ENCODE data around the gene RASAL3.

RASAL3 gene

GRCh38 chr19:15445807-15446376 lies 18.5 kb downstream of the RASAL3 start:
- H3K4me1 ChIP-seq (ENCODE audit: insufficient read depth, low read length), result peaks cover 6% of the 10 kb centered on the region; the same call in 1 of the 2 replicates

GRCh38 chr19:15445227-15445605 lies 19.1 kb downstream of the RASAL3 start:
- no peaks in the 10 kb centered on the region for H3K36me3 ChIP-seq (ENCODE audit: insufficient read depth, low read length)
- no peaks in the 10 kb centered on the region for H3K27me3 ChIP-seq (ENCODE audit: insufficient read depth, low read length)
- WGBS, result 92% methylated on average over 9 of the region's 9 CpGs
- H3K27ac ChIP-seq (ENCODE audit: low read depth, low read length), result no peak overlapping the region
- no peak overlapping the region for H3K9ac ChIP-seq (ENCODE audit: low read depth, low read length)
- H3K9me3 ChIP-seq (ENCODE audit: insufficient read depth, low read depth, low read length), result no peaks in the 10 kb centered on the region
- no peak overlapping the region for H3K4me3 ChIP-seq (ENCODE audit: low read length)
- H3K4me1 ChIP-seq (ENCODE audit: insufficient read depth, low read length), result peaks cover 6% of the 10 kb centered on the region; the same call in 1 of the 2 replicates

More at GRCh38 chr19:15445807-15446376, 18.5 kb downstream of the RASAL3 start:
- Histone ChIP-seq H3K27ac (ENCODE audit: low read depth, low read length) (no peak overlapping the region), H3K27me3 (ENCODE audit: insufficient read depth, low read length) (no peaks in the 10 kb centered on the region), H3K9me3 (ENCODE audit: insufficient read depth, low read depth, low read length) (no peaks in the 10 kb centered on the region), H3K9ac (ENCODE audit: low read depth, low read length) (no peak overlapping the region), H3K36me3 (ENCODE audit: insufficient read depth, low read length) (no peaks in the 10 kb centered on the region), H3K4me3 (ENCODE audit: low read length) (no peak overlapping the region)
- WGBS, result 91% methylated on average over 7 of the region's 7 CpGs

DNA sequence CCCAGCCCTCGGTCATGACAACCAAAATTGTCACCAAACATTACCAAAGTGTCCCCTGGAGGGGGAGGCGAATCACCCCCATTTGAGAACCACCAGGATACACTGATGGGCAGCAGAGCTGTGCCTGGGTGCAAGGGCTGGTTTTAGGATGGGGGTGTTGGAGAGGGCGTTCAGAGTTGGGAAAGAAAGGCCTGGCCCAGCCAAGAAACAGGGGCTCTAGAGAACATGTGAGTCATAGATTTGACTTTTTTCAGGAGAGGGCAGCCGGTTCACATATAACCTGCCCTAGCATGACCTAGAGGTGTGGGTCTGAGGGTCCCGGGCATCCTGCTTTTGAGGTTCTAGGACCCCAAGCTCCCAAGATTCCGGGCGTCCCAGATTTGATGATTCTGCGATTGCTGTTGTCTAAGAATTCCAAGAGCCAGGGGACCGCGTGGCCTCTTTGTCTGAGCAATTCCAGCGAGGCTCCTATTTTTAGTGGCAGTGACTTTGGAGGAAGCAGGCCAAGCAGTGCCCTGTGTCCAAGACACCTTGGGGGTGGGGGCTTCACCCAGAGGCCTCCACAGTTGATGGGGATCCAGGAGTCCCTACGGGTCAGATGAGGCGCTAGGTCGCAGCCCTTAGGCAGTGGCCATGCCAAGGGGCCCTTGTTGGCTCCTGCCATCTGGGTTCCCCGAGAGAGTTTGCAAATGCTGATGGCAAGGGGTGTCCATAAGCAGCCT lies 19.7 kb downstream of the RASAL3 start:
- Histone ChIP-seq H3K9me3 (ENCODE audit: insufficient read depth, low read depth, low read length) (no peaks in the 10 kb centered on the region), H3K4me1 (ENCODE audit: insufficient read depth, low read length) (peaks cover 6% of the 10 kb centered on the region; the same call in 1 of the 2 replicates), H3K9ac (ENCODE audit: low read depth, low read length) (no peak overlapping the region), H3K27ac (ENCODE audit: low read depth, low read length) (no peak overlapping the region), H3K36me3 (ENCODE audit: insufficient read depth, low read length) (no peaks in the 10 kb centered on the region), H3K4me3 (ENCODE audit: low read length) (no peak overlapping the region), H3K27me3 (ENCODE audit: insufficient read depth, low read length) (no peaks in the 10 kb centered on the region)
- 94% methylated on average over 15 of the region's 15 CpGs for WGBS

DNA sequence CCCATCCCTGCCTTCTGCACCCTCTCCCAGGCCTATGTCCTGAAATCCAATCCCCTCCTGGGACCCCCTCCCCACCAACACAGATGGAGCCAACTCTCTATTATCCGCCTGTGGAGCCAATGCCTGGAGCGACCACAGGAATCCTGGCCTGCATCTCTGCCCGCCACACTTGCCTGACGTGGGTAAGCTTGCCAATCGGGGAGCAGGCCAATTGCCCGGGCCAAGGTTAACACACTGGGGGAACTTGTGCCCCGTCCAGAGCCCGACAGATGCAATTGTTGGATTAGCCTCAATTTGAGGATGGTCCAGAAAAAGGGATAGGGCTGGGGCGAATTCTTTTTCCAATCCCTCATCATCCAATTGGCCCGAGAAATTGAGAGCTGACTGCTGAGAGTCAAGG lies 20.5 kb downstream of the RASAL3 start:
- no peak overlapping the region for H3K27ac ChIP-seq (ENCODE audit: low read depth, low read length)
- no peaks in the 10 kb centered on the region for H3K9me3 ChIP-seq (ENCODE audit: insufficient read depth, low read depth, low read length)
- no peak overlapping the region for H3K4me3 ChIP-seq (ENCODE audit: low read length)
- no peaks in the 10 kb centered on the region for H3K36me3 ChIP-seq (ENCODE audit: insufficient read depth, low read length)
- no peak overlapping the region for H3K9ac ChIP-seq (ENCODE audit: low read depth, low read length)
- H3K4me1 ChIP-seq (ENCODE audit: insufficient read depth, low read length), result peaks cover 5% of the 10 kb centered on the region; the same call in 1 of the 2 replicates
- WGBS, result 91% methylated on average over 10 of the region's 10 CpGs
- H3K27me3 ChIP-seq (ENCODE audit: insufficient read depth, low read length), result no peaks in the 10 kb centered on the region

GRCh38 chr19:15443325-15443724 lies 21.0 kb downstream of the RASAL3 start:
- Histone ChIP-seq H3K9me3 (ENCODE audit: insufficient read depth, low read depth, low read length) (no peaks in the 10 kb centered on the region), H3K9ac (ENCODE audit: low read depth, low read length) (no peak overlapping the region), H3K4me1 (ENCODE audit: insufficient read depth, low read length) (no peaks in the 10 kb centered on the region), H3K4me3 (ENCODE audit: low read length) (no peak overlapping the region), H3K27ac (ENCODE audit: low read depth, low read length) (no peak overlapping the region), H3K27me3 (ENCODE audit: insufficient read depth, low read length) (no peaks in the 10 kb centered on the region), H3K36me3 (ENCODE audit: insufficient read depth, low read length) (no peaks in the 10 kb centered on the region)
- WGBS, result 93% methylated on average over 3 of the region's 3 CpGs

GRCh38 chr19:15442142-15442920 lies 22.0 kb downstream of the RASAL3 start:
- H3K4me1 ChIP-seq (ENCODE audit: insufficient read depth, low read length), result no peaks in the 10 kb centered on the region
- WGBS, result 87% methylated on average over 13 of the region's 13 CpGs
- no peak overlapping the region for H3K4me3 ChIP-seq (ENCODE audit: low read length)
- H3K9me3 ChIP-seq (ENCODE audit: insufficient read depth, low read depth, low read length), result no peaks in the 10 kb centered on the region
- H3K36me3 ChIP-seq (ENCODE audit: insufficient read depth, low read length), result no peaks in the 10 kb centered on the region
- no peaks in the 10 kb centered on the region for H3K27me3 ChIP-seq (ENCODE audit: insufficient read depth, low read length)
- no peak overlapping the region for H3K9ac ChIP-seq (ENCODE audit: low read depth, low read length)
- no peak overlapping the region for H3K27ac ChIP-seq (ENCODE audit: low read depth, low read length)

DNA sequence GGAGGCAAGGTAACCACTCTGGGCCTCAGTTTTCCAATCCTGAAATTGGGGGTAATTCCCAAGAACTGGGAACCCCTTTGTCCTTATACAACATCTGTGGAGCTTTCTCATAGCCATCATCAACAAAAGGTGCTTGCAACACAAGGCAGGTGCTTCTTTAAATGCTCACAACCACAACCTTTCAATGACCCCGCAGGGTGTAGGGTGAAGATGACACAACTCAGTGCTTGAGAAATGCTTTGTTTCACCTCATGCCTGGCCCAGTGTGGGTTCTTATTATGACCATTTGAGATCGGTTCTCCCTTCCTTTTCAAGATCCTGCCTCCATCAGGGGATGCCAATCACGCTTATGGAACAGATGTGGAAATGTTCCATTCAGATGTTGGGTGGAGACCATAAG lies 23.0 kb downstream of the RASAL3 start:
- no peaks in the 10 kb centered on the region for H3K4me1 ChIP-seq (ENCODE audit: insufficient read depth, low read length)
- WGBS, result 94% methylated on average over 3 of the region's 3 CpGs
- no peak overlapping the region for H3K4me3 ChIP-seq (ENCODE audit: low read length)
- H3K9ac ChIP-seq (ENCODE audit: low read depth, low read length), result no peak overlapping the region
- no peaks in the 10 kb centered on the region for H3K9me3 ChIP-seq (ENCODE audit: insufficient read depth, low read depth, low read length)
- no peaks in the 10 kb centered on the region for H3K36me3 ChIP-seq (ENCODE audit: insufficient read depth, low read length)
- H3K27me3 ChIP-seq (ENCODE audit: insufficient read depth, low read length), result no peaks in the 10 kb centered on the region
- no peak overlapping the region for H3K27ac ChIP-seq (ENCODE audit: low read depth, low read length)

GRCh38 chr19:15439821-15440641 lies 24.3 kb downstream of the RASAL3 start:
- H3K4me3 ChIP-seq (ENCODE audit: low read length), result no peak overlapping the region
- H3K9ac ChIP-seq (ENCODE audit: low read depth, low read length), result no peak overlapping the region
- H3K9me3 ChIP-seq (ENCODE audit: insufficient read depth, low read depth, low read length), result no peaks in the 10 kb centered on the region
- H3K27me3 ChIP-seq (ENCODE audit: insufficient read depth, low read length), result no peaks in the 10 kb centered on the region
- H3K27ac ChIP-seq (ENCODE audit: low read depth, low read length), result no peak overlapping the region
- no peaks in the 10 kb centered on the region for H3K4me1 ChIP-seq (ENCODE audit: insufficient read depth, low read length)
- WGBS, result 93% methylated on average over 38 of the region's 38 CpGs
- H3K36me3 ChIP-seq (ENCODE audit: insufficient read depth, low read length), result no peaks in the 10 kb centered on the region

DNA sequence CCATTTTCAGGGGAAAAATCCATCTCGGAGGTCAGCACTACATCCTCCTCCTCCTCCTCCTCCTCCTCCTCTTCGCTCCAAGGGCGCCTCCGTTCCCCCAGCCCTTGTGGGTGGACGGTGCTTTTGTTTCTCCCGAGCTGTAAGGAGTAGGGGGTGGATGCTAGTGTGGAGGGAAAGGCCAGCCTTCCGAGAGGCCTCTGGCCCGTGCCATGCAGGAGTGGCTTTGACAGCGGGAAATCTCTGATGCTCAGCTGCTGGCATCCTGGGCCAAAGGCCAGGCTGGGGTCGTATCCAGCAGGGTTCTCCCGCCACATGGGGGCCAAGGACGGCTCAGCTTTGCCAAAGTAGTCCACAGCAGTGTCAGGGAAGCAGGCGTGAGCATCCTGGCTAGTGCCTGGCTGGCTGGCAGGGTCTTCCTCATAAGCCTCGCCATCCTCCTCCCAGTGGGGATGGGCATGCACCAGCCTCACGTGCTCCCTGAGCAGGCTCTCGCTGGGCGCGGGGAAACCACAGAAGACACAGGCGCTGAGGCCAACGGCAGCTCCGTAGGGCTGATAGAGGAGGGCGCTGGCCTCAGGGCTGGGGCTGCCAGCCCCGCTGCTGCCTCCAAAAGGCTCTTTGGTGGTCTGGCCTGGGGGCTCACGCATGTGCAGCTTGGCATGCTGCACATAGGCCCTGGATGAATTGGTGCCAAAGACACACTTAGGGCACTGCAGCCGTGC lies 25.1 kb downstream of the RASAL3 start:
- H3K4me3 ChIP-seq (ENCODE audit: low read length), result no peak overlapping the region
- H3K9ac ChIP-seq (ENCODE audit: low read depth, low read length), result no peak overlapping the region
- no peaks in the 10 kb centered on the region for H3K36me3 ChIP-seq (ENCODE audit: insufficient read depth, low read length)
- no peaks in the 10 kb centered on the region for H3K9me3 ChIP-seq (ENCODE audit: insufficient read depth, low read depth, low read length)
- H3K4me1 ChIP-seq (ENCODE audit: insufficient read depth, low read length), result no peaks in the 10 kb centered on the region
- H3K27ac ChIP-seq (ENCODE audit: low read depth, low read length), result no peak overlapping the region
- no peaks in the 10 kb centered on the region for H3K27me3 ChIP-seq (ENCODE audit: insufficient read depth, low read length)
- WGBS, result 91% methylated on average over 25 of the region's 25 CpGs

DNA sequence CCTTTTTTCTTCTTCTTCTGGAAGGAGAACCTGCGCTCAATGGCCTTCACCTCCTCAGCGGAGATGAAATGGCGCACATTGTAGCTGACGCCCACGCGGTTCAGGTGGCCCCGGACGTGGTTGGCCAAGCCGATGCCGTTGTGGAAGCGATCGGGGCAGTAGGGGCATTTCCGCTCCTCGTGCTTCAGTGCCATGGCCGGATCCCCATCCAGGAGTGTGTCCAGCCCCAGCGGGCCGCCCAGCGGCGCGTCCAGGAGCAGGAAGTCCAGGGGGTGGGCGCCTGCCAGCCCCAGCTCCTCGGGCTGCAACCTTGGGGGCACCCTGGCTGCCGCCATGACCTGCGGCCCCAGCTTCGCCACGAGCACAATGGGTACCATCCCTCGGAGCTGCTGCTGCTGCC lies 25.8 kb downstream of the RASAL3 start:
- WGBS, result 93% methylated on average over 27 of the region's 27 CpGs
- H3K9ac ChIP-seq (ENCODE audit: low read depth, low read length), result no peak overlapping the region
- H3K4me3 ChIP-seq (ENCODE audit: low read length), result no peak overlapping the region
- H3K9me3 ChIP-seq (ENCODE audit: insufficient read depth, low read depth, low read length), result no peaks in the 10 kb centered on the region
- H3K36me3 ChIP-seq (ENCODE audit: insufficient read depth, low read length), result no peaks in the 10 kb centered on the region
- no peak overlapping the region for H3K27ac ChIP-seq (ENCODE audit: low read depth, low read length)
- no peaks in the 10 kb centered on the region for H3K4me1 ChIP-seq (ENCODE audit: insufficient read depth, low read length)
- H3K27me3 ChIP-seq (ENCODE audit: insufficient read depth, low read length), result no peaks in the 10 kb centered on the region

Measured in HUES64 (cell line).